ENCODE data around the gene PALLD. TPM values are rescaled to one million over a fixed set of nuclear protein-coding genes. Genes with fewer than 3 reads are reported as not detected.

The PALLD gene
- total and polyA plus RNA-seq, 2 of the 13 experiments (the other 11 are each of a cell fraction or from before 2014, with no cell fraction given) = 0.50 to 1.5 TPM

- in situ Hi-C loops (cut with HindIII; ENCODE audit: extremely low pct_ligation_motif_present, low pct_unique_long_range_greater_than_20kb) = no loop called here
- TF ChIP-seq CENPBD1 (CRISPR knock-in tag; IDR thresholded peaks at IDR 0.05; ENCODE audit: borderline replicate concordance, low read depth) = no peak
- TF ChIP-seq ZBTB8A (CRISPR knock-in tag; IDR thresholded peaks at IDR 0.05; ENCODE audit: borderline replicate concordance, low read depth) = no peak
- TF ChIP-seq MAFF (IDR thresholded peaks at IDR 0.05; ENCODE audit: low read depth, low read length) = peak; percentile 90
- TF ChIP-seq ZNF891 (CRISPR knock-in tag; IDR thresholded peaks at IDR 0.05) = no peak
- peak; percentile 86 to 93 for TF ChIP-seq MAFK (conservative IDR thresholded peaks at IDR 0.05 in 1 of 2, IDR thresholded peaks at IDR 0.05 in 1 of 2; ENCODE audit: low read length in 2 of 2)
- no peak for TF ChIP-seq ZNF780A (CRISPR knock-in tag; IDR thresholded peaks at IDR 0.05)
- no peak for TF ChIP-seq TP53 (CRISPR knock-in tag; conservative IDR thresholded peaks at IDR 0.05)
- Histone ChIP-seq H3K79me2 (ENCODE audit: insufficient read depth, low read length) (no peaks in the 10 kb centered on the region), H3K27ac (ENCODE audit: extremely low read length, insufficient read depth, low read length) (no peak overlapping the region), H3K36me3 (replicated peaks in 1 of 2; ENCODE audit: control insufficient read depth in 1 of 2, insufficient read depth in 2 of 2, low read length in 2 of 2) (no peaks in the 10 kb centered on the region), H3K27me3 (ENCODE audit: control insufficient read depth in 1 of 2, insufficient read depth in 2 of 2, low read length in 2 of 2) (no peaks in the 10 kb centered on the region; a peak in 1 of 5 replicates), H2AFZ (ENCODE audit: low read length) (no peak overlapping the region), H3K4me2 (ENCODE audit: low read depth, low read length) (no peak overlapping the region), H3K9me3 (ENCODE audit: low read length) (no peaks in the 10 kb centered on the region), H4K20me1 (ENCODE audit: insufficient read depth, low read length) (no peaks in the 10 kb centered on the region), H3K4me1 (ENCODE audit: insufficient read depth, low read length) (no peaks in the 10 kb centered on the region), H3K9ac (ENCODE audit: insufficient read depth, low read depth, low read length) (no peak overlapping the region), H3K4me3 (replicated peaks in 1 of 3; ENCODE audit: insufficient read depth in 1 of 3, low read depth in 2 of 3, low read length in 3 of 3) (no peak overlapping the region)
- ATAC-seq (no peak), FAIRE-seq (no peak), DNase-seq (ENCODE audit: low spot score) (no peak)
- WGBS (ENCODE audit: low lambda C conversion rate) = 29% methylated on average over 6 of the region's 8 CpGs
- ChIA-PET CTCF (ENCODE audit: low intra/inter-chr PET ratio, low total read pairs) (no interaction called here), POLR2A (no interaction called here)
- BruUV-seq (replicated peaks) = no TSS peak
- intact Hi-C loops (cut with micrococcal nuclease; ENCODE audit: unreplicated experiment) = no loop called here
Observed at GRCh38 chr4:168553714-168554370, 57.0 kb downstream of the PALLD start.

- WGBS (ENCODE audit: low lambda C conversion rate) = 22% methylated on average over 5 of the region's 5 CpGs
- no peaks in the 10 kb centered on the region for H3K4me1 ChIP-seq (ENCODE audit: insufficient read depth, low read length)
- DNase-seq (ENCODE audit: low spot score) = no peak
- no peak overlapping the region for H3K4me2 ChIP-seq (ENCODE audit: low read depth, low read length)
- CTCF ChIA-PET (ENCODE audit: low intra/inter-chr PET ratio, low total read pairs) = no interaction called here
- H2AFZ ChIP-seq (ENCODE audit: low read length) = no peak overlapping the region
- no TSS peak for BruUV-seq (replicated peaks)
- no peak overlapping the region for H3K4me3 ChIP-seq (replicated peaks in 1 of 3; ENCODE audit: insufficient read depth in 1 of 3, low read depth in 2 of 3, low read length in 3 of 3)
- no peaks in the 10 kb centered on the region for H3K9me3 ChIP-seq (ENCODE audit: low read length)
- POLR2A ChIA-PET = no interaction called here
- no peaks in the 10 kb centered on the region for H3K36me3 ChIP-seq (replicated peaks in 1 of 2; ENCODE audit: control insufficient read depth in 1 of 2, insufficient read depth in 2 of 2, low read length in 2 of 2)
- H3K79me2 ChIP-seq (ENCODE audit: insufficient read depth, low read length) = no peaks in the 10 kb centered on the region
- intact Hi-C loops (cut with micrococcal nuclease; ENCODE audit: unreplicated experiment) (no loop called here), in situ Hi-C loops (cut with HindIII; ENCODE audit: extremely low pct_ligation_motif_present, low pct_unique_long_range_greater_than_20kb) (no loop called here)
- H3K27ac ChIP-seq (ENCODE audit: extremely low read length, insufficient read depth, low read length) = no peak overlapping the region
- H4K20me1 ChIP-seq (ENCODE audit: insufficient read depth, low read length) = no peaks in the 10 kb centered on the region
- ATAC-seq = no peak
- no peaks in the 10 kb centered on the region; a peak in 1 of 5 replicates for H3K27me3 ChIP-seq (ENCODE audit: control insufficient read depth in 1 of 2, insufficient read depth in 2 of 2, low read length in 2 of 2)
- no peak for FAIRE-seq
- H3K9ac ChIP-seq (ENCODE audit: insufficient read depth, low read depth, low read length) = no peak overlapping the region
- TF ChIP-seq HDAC2 (CRISPR knock-in tag; IDR thresholded peaks at IDR 0.05) (no peak), ZSCAN9 (CRISPR knock-in tag; IDR thresholded peaks at IDR 0.05; ENCODE audit: borderline replicate concordance) (no peak), MYNN (CRISPR knock-in tag; IDR thresholded peaks at IDR 0.05; ENCODE audit: low read depth) (no peak), TBX3 (IDR thresholded peaks at IDR 0.05; ENCODE audit: borderline replicate concordance) (no peak), E2F1 (CRISPR knock-in tag; IDR thresholded peaks at IDR 0.05) (no peak), ARID5B (CRISPR knock-in tag; IDR thresholded peaks at IDR 0.05) (no peak), DMAP1 (CRISPR knock-in tag; IDR thresholded peaks at IDR 0.05) (no peak), MBNL3 (CRISPR knock-in tag; conservative IDR thresholded peaks at IDR 0.05) (no peak)
Observed at GRCh38 chr4:168555437-168555836, 58.6 kb downstream of the PALLD start.
